NB4 (cell line): Measurements from ENCODE around the gene CCNY.
"Not testable (repeated sequence)": the region's sequence is repeated elsewhere in the genome, so short reads cannot be mapped to it uniquely, and the experiment has no call there.

ENCODE experiments used
- MAX ChIP-seq: IDR thresholded peaks from 2 replicates; pipeline ENCODE4 v1.6.1; 2011; ENCODE audit warnings: low read depth, low read length
- POLR2A ChIP-seq: IDR thresholded peaks from 2 replicates; pipeline ENCODE4 v1.6.1; 2011; ENCODE audit warnings: mild to moderate bottlenecking; ENCODE audit not compliant: insufficient read length; ENCODE audit errors: extremely low read depth
- TF ChIP-seq, protein P1 (sequence below): IDR thresholded peaks from one replicate; pipeline ENCODE4 v1.5.1; 2012; ENCODE audit warnings: low read depth, low read length

DNA sequence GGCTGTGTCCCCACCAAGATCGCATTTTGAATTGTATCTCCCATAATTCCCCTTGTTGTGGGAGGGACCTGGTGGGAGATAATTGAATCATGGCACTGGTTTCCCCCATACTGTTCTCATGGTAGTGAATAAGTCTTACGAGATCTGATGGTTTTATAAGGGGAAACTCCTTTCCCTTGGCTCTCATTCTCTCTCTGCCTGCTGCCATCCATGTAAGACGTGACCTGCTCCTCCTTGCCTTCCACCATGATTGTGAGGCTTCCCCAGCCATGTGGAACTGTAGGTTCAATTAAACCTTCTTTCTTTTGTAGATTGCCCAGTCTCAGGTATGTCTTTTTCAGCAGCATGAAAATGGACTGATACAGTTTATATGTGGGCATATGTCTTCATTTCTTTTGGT, 201.6 kb downstream of the CCNY start:
- TF ChIP-seq POLR2A, MAX: not testable (repeated sequence)
- TF ChIP-seq, protein P1, sequence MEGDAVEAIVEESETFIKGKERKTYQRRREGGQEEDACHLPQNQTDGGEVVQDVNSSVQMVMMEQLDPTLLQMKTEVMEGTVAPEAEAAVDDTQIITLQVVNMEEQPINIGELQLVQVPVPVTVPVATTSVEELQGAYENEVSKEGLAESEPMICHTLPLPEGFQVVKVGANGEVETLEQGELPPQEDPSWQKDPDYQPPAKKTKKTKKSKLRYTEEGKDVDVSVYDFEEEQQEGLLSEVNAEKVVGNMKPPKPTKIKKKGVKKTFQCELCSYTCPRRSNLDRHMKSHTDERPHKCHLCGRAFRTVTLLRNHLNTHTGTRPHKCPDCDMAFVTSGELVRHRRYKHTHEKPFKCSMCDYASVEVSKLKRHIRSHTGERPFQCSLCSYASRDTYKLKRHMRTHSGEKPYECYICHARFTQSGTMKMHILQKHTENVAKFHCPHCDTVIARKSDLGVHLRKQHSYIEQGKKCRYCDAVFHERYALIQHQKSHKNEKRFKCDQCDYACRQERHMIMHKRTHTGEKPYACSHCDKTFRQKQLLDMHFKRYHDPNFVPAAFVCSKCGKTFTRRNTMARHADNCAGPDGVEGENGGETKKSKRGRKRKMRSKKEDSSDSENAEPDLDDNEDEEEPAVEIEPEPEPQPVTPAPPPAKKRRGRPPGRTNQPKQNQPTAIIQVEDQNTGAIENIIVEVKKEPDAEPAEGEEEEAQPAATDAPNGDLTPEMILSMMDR: not testable (repeated sequence)
